HG03097 (cell line): Measurements from ENCODE around the gene RGMB.

Experiments
- ATAC-seq: cut with Tn5 transposase; IDR thresholded peaks from one replicate; pipeline ENCODE4 v1.9.1; 2021; ENCODE audit not compliant: unreplicated experiment, low FRiP score

The RGMB gene

GRCh38 chr5:98783051-98783649 is 9.7 kb downstream of the RGMB start:
- ATAC-seq: no peak

GRCh38 chr5:98784411-98784810 is 10.9 kb downstream of the RGMB start:
- no peak for ATAC-seq

GRCh38 chr5:98785244-98785643 is 11.8 kb downstream of the RGMB start:
- no peak for ATAC-seq

GRCh38 chr5:98786191-98786853 is 12.9 kb downstream of the RGMB start:
- no peak for ATAC-seq

GRCh38 chr5:98787131-98787719 is 13.8 kb downstream of the RGMB start:
- ATAC-seq: no peak

- ATAC-seq: no peak
Observed at GRCh38 chr5:98789029-98789428, 15.6 kb downstream of the RGMB start.

- ATAC-seq: no peak
Observed at GRCh38 chr5:98791001-98791519, 17.6 kb downstream of the RGMB start.

- no peak for ATAC-seq
Observed at GRCh38 chr5:98791898-98792580, 18.6 kb downstream of the RGMB start.

- ATAC-seq: no peak
Observed at GRCh38 chr5:98793223-98793622, 19.8 kb downstream of the RGMB start.

- ATAC-seq: no peak
Observed at GRCh38 chr5:98794001-98794400, 20.5 kb downstream of the RGMB start.

- no peak for ATAC-seq
Observed at GRCh38 chr5:98794414-98795080, 21.1 kb downstream of the RGMB start.

GRCh38 chr5:98795243-98795642 is 21.8 kb downstream of the RGMB start:
- no peak for ATAC-seq

- ATAC-seq: peak; percentile 59
Observed at GRCh38 chr5:98796197-98796972, 22.9 kb downstream of the RGMB start.

GRCh38 chr5:98798371-98798770 is 24.9 kb downstream of the RGMB start:
- ATAC-seq: no peak

GRCh38 chr5:98798847-98799246 is 25.4 kb downstream of the RGMB start:
- no peak for ATAC-seq

GRCh38 chr5:98804066-98804465 is 30.6 kb downstream of the RGMB start:
- ATAC-seq: no peak

GRCh38 chr5:98805070-98805469 is 31.6 kb downstream of the RGMB start:
- no peak for ATAC-seq

- no peak for ATAC-seq
Observed at GRCh38 chr5:98807806-98808205, 34.3 kb downstream of the RGMB start.

- ATAC-seq: no peak
Observed at GRCh38 chr5:98810206-98810605, 36.7 kb downstream of the RGMB start.

GRCh38 chr5:98813755-98814154 is 40.3 kb downstream of the RGMB start:
- no peak for ATAC-seq
